Central memory CD8-positive, alpha-beta T cell (primary cell): Measurements from ENCODE around the gene AFF4.
"Not testable (repeated sequence)": the region's sequence is repeated elsewhere in the genome, so short reads cannot be mapped to it uniquely, and the experiment has no call there.

Experiments used
- ATAC-seq: fragments of 150-1000 bp; cut with Tn5 transposase; replicated peaks from 2 replicates; pipeline ENCODE4 v1.10.0; 2022; ENCODE audit warnings: mild to moderate bottlenecking, moderate FRiP score, moderate number of reproducible peaks; ENCODE audit not compliant: poor library complexity, severe bottlenecking; ENCODE audit errors: extremely low read depth
- DNase-seq, 2 donors: peaks; one replicate each; pipeline ENCODE4 v3.0.0; 2021; ENCODE audit warnings: low spot score in 2 of 2
- H3K27ac Mint-ChIP-seq: one replicate; pipeline ENCODE4 v1.8.0; 2022; ENCODE audit warnings: low read depth, mild to moderate bottlenecking, moderate library complexity, mixed read lengths
- H3K27me3 Mint-ChIP-seq: one replicate; pipeline ENCODE4 v1.8.0; 2022; ENCODE audit warnings: mixed read lengths
- H3K36me3 Mint-ChIP-seq: one replicate; pipeline ENCODE4 v1.8.0; 2022; ENCODE audit warnings: mild to moderate bottlenecking, moderate library complexity, mixed read lengths; ENCODE audit not compliant: insufficient read depth
- H3K4me1 Mint-ChIP-seq: one replicate; pipeline ENCODE4 v1.8.0; 2022; ENCODE audit warnings: mixed read lengths
- H3K4me3 Mint-ChIP-seq: one replicate; pipeline ENCODE4 v1.8.0; 2022; ENCODE audit warnings: mild to moderate bottlenecking, moderate library complexity, mixed read lengths
- H3K9me3 Mint-ChIP-seq: one replicate; pipeline ENCODE4 v1.8.0; 2022; ENCODE audit warnings: mixed read lengths

The AFF4 gene, protein sequence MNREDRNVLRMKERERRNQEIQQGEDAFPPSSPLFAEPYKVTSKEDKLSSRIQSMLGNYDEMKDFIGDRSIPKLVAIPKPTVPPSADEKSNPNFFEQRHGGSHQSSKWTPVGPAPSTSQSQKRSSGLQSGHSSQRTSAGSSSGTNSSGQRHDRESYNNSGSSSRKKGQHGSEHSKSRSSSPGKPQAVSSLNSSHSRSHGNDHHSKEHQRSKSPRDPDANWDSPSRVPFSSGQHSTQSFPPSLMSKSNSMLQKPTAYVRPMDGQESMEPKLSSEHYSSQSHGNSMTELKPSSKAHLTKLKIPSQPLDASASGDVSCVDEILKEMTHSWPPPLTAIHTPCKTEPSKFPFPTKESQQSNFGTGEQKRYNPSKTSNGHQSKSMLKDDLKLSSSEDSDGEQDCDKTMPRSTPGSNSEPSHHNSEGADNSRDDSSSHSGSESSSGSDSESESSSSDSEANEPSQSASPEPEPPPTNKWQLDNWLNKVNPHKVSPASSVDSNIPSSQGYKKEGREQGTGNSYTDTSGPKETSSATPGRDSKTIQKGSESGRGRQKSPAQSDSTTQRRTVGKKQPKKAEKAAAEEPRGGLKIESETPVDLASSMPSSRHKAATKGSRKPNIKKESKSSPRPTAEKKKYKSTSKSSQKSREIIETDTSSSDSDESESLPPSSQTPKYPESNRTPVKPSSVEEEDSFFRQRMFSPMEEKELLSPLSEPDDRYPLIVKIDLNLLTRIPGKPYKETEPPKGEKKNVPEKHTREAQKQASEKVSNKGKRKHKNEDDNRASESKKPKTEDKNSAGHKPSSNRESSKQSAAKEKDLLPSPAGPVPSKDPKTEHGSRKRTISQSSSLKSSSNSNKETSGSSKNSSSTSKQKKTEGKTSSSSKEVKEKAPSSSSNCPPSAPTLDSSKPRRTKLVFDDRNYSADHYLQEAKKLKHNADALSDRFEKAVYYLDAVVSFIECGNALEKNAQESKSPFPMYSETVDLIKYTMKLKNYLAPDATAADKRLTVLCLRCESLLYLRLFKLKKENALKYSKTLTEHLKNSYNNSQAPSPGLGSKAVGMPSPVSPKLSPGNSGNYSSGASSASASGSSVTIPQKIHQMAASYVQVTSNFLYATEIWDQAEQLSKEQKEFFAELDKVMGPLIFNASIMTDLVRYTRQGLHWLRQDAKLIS

GRCh38 chr5:132963171-132964104 lies at the start of gene AFF4:
Gene AFF4, minus strand, starts transcription at chr5:132963634. Its CDS starts 26,445 bp downstream, at chr5:132937189.
- peak; percentile 71 to 76 for DNase-seq
- peaks cover 20% of the 10 kb centered on the region for H3K36me3 Mint-ChIP-seq
- no peaks in the 10 kb centered on the region for H3K9me3 Mint-ChIP-seq
- ATAC-seq = peak; percentile 79
- H3K4me1 Mint-ChIP-seq = peaks cover 26% of the 10 kb centered on the region
- H3K27me3 Mint-ChIP-seq = no peaks in the 10 kb centered on the region
- H3K4me3 Mint-ChIP-seq = peak within 1 kb of the TSS; percentile 92
- peak within 1 kb of the TSS; percentile 95 for H3K27ac Mint-ChIP-seq

DNA sequence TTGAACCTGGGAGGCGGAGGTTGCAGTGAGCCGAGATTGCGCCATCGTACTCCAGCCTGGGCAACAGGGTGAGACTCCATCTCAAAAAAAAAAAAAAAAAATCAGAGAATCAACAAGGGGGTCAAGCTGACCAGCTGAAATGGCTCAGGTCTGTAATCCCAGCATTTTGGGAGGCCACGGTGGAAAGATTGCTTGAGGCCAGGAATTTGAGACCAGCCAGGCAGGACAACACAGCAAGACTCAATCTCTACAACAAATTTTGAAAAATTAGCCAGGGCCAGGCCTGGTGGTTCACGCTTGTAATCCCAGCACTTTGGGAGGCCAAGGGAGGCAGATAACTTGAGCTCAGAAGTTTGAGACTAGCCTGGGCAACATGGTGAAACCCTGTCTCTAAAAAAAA lies 45.0 kb upstream of the AFF4 start:
- H3K4me3 Mint-ChIP-seq, H3K9me3 Mint-ChIP-seq, DNase-seq, H3K27me3 Mint-ChIP-seq, ATAC-seq, H3K4me1 Mint-ChIP-seq, H3K27ac Mint-ChIP-seq: not testable (repeated sequence)
- H3K36me3 Mint-ChIP-seq = peaks cover 24% of the 10 kb centered on the region

- peaks cover 23% of the 10 kb centered on the region for H3K36me3 Mint-ChIP-seq
- no peak for DNase-seq
- no peaks in the 10 kb centered on the region for H3K9me3 Mint-ChIP-seq
- peaks cover 4% of the 10 kb centered on the region for H3K4me1 Mint-ChIP-seq
- no peak overlapping the region for H3K27ac Mint-ChIP-seq
- no peak overlapping the region for H3K4me3 Mint-ChIP-seq
- no peaks in the 10 kb centered on the region for H3K27me3 Mint-ChIP-seq
- no peak for ATAC-seq
These were observed 43.2 kb upstream of the AFF4 start for GRCh38 chr5:133006653-133007052.

DNA sequence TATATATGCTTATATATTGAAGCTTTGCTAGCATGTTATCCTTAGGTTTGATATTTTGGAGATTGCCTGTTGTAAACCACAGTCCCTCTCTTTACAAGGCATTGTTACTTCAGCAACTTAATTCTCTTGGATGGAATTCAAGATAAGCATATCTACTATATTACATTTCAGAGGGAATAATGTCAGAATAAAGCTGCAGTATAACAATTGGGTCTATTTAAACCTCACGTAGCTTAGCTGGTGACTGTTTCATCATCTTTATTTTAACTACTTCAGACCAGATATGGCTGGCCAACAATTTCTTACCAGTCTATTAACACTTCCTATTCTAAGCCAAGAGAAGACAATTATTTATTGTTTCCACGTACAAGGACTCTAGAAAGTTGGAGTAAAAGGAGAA lies 35.8 kb upstream of the AFF4 start:
- no peak overlapping the region for H3K27ac Mint-ChIP-seq
- no peak overlapping the region for H3K4me3 Mint-ChIP-seq
- no peaks in the 10 kb centered on the region for H3K9me3 Mint-ChIP-seq
- DNase-seq = no peak
- H3K36me3 Mint-ChIP-seq = peaks cover 13% of the 10 kb centered on the region
- H3K4me1 Mint-ChIP-seq = no peaks in the 10 kb centered on the region
- no peaks in the 10 kb centered on the region for H3K27me3 Mint-ChIP-seq
- no peak for ATAC-seq

DNA sequence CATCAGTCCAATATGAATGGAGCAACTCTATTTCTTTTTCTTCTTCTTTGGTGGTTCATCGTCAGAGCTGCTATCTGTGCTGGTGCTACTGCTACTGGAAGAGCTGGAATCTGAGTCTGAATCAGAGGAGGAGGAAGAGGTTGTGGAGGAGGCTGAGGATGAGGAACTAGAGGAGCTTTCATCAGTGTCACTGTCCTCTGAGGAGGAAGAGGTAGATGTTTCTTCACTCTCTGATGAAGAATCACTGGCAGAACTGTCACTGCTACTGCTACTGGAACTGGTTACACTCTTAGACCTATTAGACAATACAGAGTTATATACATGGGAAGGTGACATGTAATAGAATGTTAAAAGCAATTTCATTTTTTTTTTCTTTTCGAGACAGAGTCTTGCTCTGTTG lies 35.1 kb upstream of the AFF4 start:
- Mint-ChIP-seq H3K4me1 (no peaks in the 10 kb centered on the region), H3K4me3 (no peak overlapping the region), H3K36me3 (peaks cover 10% of the 10 kb centered on the region), H3K27ac (no peak overlapping the region), H3K9me3 (no peaks in the 10 kb centered on the region), H3K27me3 (no peaks in the 10 kb centered on the region)
- DNase-seq (no peak), ATAC-seq (no peak)

GRCh38 chr5:132996307-132996706 lies 32.9 kb upstream of the AFF4 start:
- peaks cover 6% of the 10 kb centered on the region for H3K36me3 Mint-ChIP-seq
- H3K4me3 Mint-ChIP-seq = no peak overlapping the region
- no peaks in the 10 kb centered on the region for H3K4me1 Mint-ChIP-seq
- no peaks in the 10 kb centered on the region for H3K27me3 Mint-ChIP-seq
- DNase-seq (no peak), ATAC-seq (no peak)
- H3K27ac Mint-ChIP-seq = no peak overlapping the region
- no peaks in the 10 kb centered on the region for H3K9me3 Mint-ChIP-seq

GRCh38 chr5:132987531-132988408 lies 24.3 kb upstream of the AFF4 start:
- Mint-ChIP-seq H3K27me3 (no peaks in the 10 kb centered on the region), H3K4me1 (no peaks in the 10 kb centered on the region), H3K36me3 (no peaks in the 10 kb centered on the region), H3K9me3 (no peaks in the 10 kb centered on the region), H3K4me3 (no peak overlapping the region), H3K27ac (no peak overlapping the region)
- DNase-seq (no peak), ATAC-seq (no peak)

GRCh38 chr5:132982971-132983370 lies 19.5 kb upstream of the AFF4 start:
- DNase-seq, H3K4me3 Mint-ChIP-seq, H3K36me3 Mint-ChIP-seq, H3K27ac Mint-ChIP-seq, H3K4me1 Mint-ChIP-seq, ATAC-seq, H3K27me3 Mint-ChIP-seq, H3K9me3 Mint-ChIP-seq: not testable (repeated sequence)

GRCh38 chr5:132981288-132981687 lies 17.9 kb upstream of the AFF4 start:
- peaks cover 5% of the 10 kb centered on the region for H3K9me3 Mint-ChIP-seq
- ATAC-seq (no peak), DNase-seq (no peak)
- H3K27me3 Mint-ChIP-seq = no peaks in the 10 kb centered on the region
- no peaks in the 10 kb centered on the region for H3K36me3 Mint-ChIP-seq
- H3K4me1 Mint-ChIP-seq = no peaks in the 10 kb centered on the region
- H3K27ac Mint-ChIP-seq = no peak overlapping the region
- no peak overlapping the region for H3K4me3 Mint-ChIP-seq

DNA sequence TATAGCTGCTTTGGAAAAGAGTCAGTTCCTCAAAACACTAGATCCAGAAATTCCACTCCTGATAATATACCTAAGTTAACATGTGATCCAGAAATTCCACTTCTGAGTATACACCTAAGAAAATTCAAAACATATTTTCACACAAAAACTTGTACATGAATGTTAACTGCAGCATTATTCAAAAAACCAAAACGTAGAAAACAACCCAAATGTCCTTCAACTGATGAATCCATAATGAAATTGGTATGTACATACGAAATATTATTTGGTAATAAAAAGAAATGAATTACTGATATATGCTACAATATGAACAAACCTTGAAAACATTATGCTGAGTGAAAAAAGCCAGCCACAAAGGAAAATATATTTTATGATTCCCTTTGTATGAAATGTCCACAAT lies 16.5 kb upstream of the AFF4 start:
- no peak overlapping the region for H3K27ac Mint-ChIP-seq
- H3K9me3 Mint-ChIP-seq = peaks cover 5% of the 10 kb centered on the region
- ATAC-seq = no peak
- H3K27me3 Mint-ChIP-seq = no peaks in the 10 kb centered on the region
- DNase-seq = no peak
- no peak overlapping the region for H3K4me3 Mint-ChIP-seq
- no peaks in the 10 kb centered on the region for H3K36me3 Mint-ChIP-seq
- H3K4me1 Mint-ChIP-seq = no peaks in the 10 kb centered on the region

GRCh38 chr5:132979367-132979940 lies 16.0 kb upstream of the AFF4 start:
- no peaks in the 10 kb centered on the region for H3K36me3 Mint-ChIP-seq
- H3K27me3 Mint-ChIP-seq = no peaks in the 10 kb centered on the region
- no peak overlapping the region for H3K27ac Mint-ChIP-seq
- no peak overlapping the region for H3K4me3 Mint-ChIP-seq
- no peaks in the 10 kb centered on the region for H3K4me1 Mint-ChIP-seq
- ATAC-seq (no peak), DNase-seq (no peak)
- peaks cover 5% of the 10 kb centered on the region for H3K9me3 Mint-ChIP-seq
